ENCODE data around the gene ABCB9.

The ABCB9 gene

GRCh38 chr12:122994781-122995502 is 28.7 kb upstream of the ABCB9 start:
- DNase-seq, result no peak

DNA sequence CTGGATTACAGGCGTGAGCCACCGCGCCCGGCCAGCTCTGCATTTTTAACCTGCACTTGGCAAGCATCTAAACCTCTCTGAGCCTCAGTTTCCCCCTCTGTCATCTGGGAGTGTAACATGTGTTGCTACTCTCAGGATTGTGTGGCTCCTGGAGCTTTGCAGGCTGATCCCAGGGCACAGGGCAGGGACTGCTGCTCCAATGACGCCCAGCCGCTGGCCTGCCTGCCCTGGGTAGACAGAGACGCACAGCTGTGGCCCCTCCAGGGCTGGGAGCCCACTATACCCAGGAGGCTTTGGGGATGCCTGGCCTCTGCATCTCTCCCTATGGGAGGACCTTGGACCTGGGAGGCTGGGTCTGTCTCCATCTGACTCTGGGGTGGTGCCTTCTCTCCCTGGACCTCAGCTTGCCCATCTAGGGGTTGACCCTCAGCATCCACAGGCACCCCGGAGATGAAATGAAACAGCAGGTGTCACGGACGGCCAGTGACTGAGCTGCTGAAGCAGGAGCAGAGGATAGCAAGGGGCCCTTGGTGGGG is 27.9 kb upstream of the ABCB9 start:
- DNase-seq, result no peak

DNA sequence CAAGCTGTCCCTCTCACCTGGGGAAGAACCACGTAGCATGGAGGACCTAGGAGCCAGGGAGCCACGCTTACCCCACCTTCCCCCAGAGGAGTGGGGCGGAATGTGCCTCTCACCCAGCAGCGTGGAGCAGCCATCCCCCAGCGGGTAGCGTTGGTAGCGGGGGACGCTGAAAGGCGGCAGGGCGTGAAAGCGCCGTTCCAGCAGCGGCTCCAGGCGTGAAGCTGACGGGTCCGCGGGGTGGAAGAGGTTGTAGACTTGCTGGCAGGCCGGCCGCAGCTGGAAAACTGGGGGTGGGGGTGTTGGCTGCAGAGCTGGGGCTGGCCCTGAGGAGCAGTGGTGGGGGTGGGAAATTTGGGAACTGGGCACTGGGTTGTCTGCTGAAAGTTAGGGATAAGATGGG is 26.1 kb upstream of the ABCB9 start:
- no peak for DNase-seq

- no peak for DNase-seq
These were observed 25.5 kb upstream of the ABCB9 start for GRCh38 chr12:122991623-122992275.

DNA sequence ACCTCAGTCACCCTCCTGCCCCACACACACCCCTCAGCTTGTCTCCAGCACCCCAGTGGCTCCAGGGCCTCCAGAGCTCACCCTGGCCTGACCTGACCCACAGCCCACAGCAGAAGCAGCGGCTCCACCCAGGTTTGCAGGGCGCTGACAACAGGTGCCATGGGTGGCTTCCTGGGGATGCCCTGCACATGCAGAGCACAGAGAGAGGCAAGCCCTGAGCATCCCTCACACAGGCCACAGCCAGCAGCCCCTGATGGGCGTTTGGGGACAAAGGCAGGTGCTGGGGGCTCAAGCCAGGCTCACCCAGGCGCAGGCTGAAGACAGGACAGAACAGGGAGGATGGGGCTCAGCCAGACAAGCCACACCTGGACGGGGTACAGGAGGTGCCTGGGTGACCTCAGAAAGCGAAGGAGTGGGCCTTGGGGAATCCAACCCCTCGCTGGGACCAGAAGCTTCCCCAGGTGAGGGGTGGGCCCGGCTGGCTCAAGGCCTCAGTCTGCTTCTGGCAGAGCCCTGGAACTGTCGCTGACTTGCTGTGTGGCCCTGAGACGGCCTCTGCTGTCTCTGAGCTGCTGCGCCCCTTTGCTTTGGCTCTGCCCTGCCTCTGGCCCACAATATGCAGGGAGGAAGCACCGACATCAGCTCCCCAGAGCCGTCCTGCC is 24.8 kb upstream of the ABCB9 start:
- DNase-seq, result no peak

DNA sequence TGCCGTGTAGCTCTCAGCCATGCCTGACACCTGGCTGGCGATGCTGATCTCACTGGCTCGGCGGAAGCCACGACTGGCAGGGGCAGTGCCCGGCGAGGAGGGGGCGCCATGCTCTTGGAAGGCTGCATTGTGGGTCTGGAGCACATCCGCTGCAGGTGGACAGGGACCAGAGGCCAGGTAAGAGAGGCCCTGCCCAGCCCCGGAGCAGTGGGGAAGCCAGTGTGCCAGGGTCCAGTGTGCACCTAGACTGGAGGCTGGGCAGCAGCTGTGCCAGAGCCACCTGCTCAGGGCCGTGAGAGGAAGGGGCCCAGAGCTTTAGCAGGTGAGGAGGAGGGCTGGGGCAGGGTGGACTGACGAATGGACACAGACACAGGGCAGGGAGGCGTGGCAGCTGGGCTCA is 24.3 kb upstream of the ABCB9 start:
- DNase-seq, result no peak

DNA sequence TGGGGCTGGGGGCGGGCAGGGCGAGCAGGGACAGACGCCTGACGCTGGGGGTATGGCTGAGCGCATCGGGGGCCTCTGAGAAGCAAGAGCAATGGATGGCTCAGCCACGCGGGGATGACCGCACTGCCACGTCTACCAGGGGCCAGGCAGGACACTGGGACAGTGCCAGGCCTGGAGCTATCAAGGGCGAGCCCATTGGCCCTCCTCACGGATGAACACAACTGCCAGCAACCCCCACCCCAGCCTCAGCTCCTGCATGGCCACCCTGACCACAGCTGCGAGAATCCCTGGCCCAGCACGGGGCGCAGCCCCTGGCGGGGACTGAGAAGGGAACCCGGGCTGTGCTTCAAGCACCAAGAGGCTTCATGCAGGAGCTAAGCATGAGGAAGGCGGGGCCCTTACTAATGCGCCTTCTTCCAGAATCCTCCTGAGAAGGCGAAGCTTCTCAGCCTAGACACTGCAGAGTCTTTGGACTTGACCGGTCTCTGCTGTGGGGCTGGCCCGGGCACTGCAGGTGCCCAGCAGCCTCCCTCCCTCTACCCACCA is 23.7 kb upstream of the ABCB9 start:
- no peak for DNase-seq

- no peak for DNase-seq
These were observed 23.1 kb upstream of the ABCB9 start for GRCh38 chr12:122989225-122989839.

- DNase-seq, result no peak
These were observed 22.4 kb upstream of the ABCB9 start for GRCh38 chr12:122988612-122989212.

DNA sequence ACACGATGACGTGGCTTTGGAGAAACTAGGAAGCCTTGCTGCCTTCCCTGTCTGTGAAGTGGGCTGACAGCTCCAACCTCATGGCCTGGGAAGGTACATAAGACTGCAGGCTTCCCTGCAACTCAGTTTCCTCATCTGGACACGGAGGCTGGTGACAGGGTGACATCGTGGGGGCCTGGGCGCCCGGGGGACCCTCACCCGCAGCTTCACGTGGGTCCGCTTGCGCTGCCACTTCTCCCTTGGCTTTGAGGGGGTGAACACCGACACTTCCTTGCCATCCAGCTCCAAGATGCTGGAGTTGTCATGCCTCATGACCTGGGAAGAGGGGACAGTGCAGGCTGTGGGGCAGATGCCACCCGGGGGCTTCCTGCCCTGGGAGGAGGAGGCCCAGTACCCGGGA is 21.8 kb upstream of the ABCB9 start:
- DNase-seq, result no peak

GRCh38 chr12:122987086-122987951 is 21.1 kb upstream of the ABCB9 start:
- no peak for DNase-seq

DNA sequence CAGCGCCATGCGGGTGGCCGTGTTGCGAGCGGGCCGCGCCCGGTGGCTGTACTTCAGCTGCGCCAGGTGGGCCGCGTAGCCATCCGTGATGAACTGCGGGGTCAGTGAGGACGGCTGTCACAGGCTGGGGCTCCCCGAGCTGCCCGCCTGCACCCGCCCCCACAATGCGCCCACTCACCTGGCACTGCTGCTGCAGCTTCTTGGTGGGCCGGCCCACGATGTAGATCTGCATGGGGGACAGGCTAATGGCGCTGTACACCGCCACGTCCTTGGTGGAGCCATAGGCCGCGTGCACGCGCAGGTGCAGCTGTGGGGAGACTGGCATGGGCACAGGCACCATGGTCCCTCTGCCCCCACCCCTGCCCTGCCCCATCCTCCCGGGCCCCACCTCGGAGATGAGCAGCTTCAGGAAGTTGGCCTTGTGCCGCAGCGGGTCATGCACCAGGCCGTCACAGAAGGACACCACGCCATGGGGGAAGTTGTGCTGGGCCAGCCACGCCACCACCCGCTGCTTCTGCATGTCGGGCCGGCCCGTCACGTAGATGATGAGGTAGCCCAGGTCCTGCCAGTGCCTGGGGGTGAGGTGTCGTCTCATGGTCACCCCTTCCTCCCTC is 20.1 kb upstream of the ABCB9 start:
- no peak for DNase-seq

GRCh38 chr12:122985338-122986257 is 19.3 kb upstream of the ABCB9 start:
- no peak for DNase-seq

- no peak for DNase-seq
These were observed 18.5 kb upstream of the ABCB9 start for GRCh38 chr12:122984612-122985337.

DNA sequence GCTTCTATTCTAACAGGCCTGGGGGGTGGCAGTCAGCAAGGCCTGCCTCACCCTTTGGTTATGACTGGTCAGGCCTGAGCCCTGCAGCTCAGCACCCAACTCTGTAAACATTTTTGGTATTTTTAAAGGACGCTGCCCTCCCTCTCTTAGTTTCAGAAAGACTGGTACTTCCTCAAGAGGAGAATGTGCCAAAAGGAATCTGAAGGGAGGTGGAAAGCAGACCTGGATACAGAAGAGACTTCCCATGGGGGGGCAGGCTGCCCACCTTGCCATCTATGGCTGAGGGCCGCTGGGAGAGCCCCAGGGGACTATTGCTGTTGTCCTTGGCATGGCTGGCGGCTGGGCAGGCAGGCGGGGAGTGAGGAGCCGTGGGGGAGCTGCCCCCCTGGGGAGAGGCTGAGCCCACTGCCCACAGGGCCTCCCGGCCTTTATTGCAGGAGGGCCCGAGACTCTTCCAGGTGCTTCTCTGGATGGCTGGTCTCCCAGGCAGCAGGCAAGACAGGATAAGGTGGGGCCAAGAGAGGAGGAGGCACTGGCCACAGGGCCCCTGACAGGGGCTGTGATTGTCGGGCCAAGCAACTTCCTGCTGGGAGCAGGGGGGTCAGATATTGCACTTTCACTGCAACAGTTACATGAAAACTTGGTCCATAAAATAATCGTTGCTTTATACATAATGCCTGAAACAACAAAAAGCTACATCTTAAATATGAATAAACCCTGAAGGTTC is 17.7 kb upstream of the ABCB9 start:
- DNase-seq, result no peak

DNA sequence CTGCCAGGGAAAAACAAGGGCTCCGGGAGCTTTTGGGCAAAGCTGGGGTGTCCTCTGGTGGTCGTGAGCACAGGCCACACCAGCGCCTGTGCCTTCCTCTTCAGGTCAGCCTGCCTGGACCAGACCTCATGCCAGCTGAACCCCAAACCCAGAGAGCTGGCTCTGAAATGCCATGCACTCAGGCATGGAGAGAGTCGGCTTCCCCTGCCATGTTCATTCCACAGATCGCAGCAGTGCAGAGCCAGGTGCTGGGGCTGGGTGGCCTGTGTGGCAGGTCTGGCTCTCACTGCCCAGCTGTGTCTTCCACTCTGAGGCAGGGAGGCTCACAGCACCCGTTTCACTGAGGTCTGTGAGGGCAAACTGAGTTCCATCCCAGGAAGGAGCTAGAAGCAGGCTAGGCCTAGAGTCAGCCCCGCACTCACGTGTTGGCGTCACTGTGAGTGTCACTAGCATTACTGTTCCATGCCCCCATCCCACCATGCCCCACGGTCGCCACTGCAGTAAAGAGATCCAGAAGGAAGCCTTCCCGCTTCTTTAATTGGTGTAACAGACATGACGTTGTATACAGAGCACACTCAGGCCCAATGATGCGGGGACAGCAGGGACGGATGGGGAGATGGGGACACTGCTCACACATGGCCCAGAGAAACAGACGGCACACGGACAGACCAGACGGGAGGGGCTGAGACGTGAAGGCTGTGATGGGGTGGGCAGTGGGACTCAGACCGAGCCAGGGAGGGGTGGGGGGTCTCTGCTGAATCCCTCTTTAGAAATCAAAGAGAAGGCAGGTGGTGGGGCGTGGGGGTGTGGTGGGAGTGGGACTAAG is 16.9 kb upstream of the ABCB9 start:
- no peak for DNase-seq

DNA sequence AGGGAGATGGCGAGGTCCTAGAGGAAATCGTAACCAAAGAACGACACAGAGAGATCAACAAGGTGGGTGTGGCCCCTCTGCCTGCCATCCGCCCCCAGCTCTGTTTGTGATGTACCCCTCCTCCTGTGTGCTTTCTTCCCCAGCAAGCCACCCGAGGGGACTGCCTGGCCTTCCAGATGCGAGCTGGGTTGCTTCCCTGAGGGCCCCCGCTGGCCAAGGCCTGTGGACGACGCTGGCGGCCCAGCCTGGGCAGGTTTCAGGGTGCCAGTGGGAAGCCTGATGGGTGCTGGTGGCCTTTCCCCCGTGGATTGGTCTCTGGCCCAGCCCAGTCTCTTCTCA is 16.2 kb upstream of the ABCB9 start:
- no peak for DNase-seq
